ENCODE results near the gene CBR1.
"Not testable (repeated sequence)": the region's sequence is repeated elsewhere in the genome, so short reads cannot be mapped to it uniquely, and the experiment has no call there.

CBR1 gene

DNA sequence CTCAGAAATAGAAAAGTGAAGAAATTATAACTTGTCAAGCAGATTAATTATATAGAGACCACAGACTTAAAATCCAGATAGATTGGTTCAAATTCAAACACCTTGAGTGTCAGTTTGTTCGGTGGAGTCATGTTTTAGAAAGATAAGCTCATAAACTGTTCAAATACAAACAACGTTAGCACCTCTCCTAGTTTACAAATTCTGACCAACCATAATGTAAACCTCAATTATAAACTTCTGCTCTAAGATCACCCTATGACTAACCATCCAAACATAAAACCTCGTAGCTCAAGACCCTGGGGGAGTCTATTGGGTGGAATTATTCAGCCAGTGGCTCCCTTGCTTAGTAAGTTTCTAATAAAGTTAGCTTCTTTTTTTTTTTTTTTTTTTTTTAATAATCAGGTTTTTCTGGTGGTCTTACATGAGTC lies 12.4 kb downstream of the CBR1 start:
- DNase-seq: no peak

DNA sequence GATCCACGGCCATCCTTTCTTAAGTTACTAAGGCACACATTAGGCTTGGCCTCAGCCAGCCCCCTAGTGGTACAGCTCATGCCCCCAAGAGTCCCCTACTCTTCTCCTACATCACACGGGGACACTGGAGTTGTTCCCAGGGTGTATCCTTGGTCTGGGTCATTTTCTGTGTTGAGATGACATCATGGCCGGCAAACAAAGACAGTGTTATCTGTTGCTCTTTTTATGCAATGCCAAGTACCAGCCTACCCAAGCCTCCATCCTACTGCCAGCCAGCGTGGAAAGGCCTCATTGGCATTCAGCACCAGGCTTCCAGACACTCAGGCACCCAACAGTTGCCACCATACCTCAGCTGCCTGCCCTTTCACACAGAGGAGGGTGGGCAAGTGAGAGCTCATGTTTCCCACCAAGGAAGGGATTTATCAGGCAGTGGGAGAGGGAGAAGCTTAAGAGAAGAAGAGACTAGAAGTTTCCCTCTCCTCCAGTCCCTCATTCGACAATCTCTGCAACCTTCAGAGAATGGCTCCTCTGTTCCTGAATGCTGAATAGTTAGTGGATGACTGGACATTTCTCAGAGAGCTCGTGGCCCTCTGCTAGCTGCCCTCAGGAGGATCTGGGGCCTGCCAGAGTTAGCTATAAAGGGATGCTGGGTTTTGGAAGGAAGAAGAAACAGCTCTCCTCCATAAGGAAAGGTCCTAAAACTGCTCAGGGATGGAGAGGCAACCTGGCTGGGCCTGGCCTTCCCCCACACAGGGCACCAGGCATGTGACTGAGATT lies 17.7 kb downstream of the CBR1 start:
- DNase-seq: no peak

DNA sequence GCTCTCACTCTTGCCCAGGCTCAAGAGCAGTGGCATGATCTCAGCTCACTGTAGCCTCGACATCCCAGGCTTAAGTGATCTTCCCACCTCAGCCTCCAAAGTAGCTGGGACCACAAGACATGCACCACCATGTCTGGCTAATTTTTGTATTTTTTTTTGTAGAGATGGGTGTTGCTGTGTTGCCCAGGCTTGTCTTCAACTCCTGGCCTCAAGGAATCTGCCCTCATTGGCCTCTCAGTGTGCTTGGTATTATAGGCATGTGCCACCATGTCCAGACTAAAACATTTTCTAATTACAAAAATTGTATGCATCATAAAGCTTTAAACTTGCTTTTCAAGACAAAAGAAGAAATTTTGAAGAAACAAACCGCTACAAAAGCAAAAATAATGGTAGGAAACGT lies 20.1 kb downstream of the CBR1 start:
- no peak for DNase-seq

GRCh38 chr21:36092681-36093080 lies 22.9 kb downstream of the CBR1 start:
- DNase-seq: no peak

DNA sequence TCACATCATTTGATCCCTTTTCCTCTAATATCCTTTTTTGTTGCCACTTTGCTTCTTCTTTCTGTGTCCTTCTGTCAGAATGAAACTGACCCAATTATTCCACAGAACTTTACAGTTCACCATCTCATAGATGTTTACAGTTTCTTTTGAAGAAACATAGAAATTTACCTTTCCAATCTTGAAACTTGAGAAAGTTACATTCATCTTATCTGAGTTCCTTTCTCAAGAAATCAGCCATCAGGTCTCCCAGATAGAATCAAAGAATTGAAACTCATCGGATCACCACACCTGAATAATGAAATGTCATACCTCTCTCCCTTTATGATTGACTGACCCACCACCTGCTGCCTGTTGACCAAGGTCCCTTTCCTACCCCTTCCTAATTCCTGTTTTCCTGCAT lies 23.7 kb downstream of the CBR1 start:
- DNase-seq: no peak

- no peak for DNase-seq
These were observed 26.8 kb downstream of the CBR1 start for GRCh38 chr21:36096398-36097290.

GRCh38 chr21:36097427-36098181 lies 27.8 kb downstream of the CBR1 start:
- DNase-seq: no peak

- no peak for DNase-seq
These were observed 28.3 kb downstream of the CBR1 start for GRCh38 chr21:36098182-36098532.

DNA sequence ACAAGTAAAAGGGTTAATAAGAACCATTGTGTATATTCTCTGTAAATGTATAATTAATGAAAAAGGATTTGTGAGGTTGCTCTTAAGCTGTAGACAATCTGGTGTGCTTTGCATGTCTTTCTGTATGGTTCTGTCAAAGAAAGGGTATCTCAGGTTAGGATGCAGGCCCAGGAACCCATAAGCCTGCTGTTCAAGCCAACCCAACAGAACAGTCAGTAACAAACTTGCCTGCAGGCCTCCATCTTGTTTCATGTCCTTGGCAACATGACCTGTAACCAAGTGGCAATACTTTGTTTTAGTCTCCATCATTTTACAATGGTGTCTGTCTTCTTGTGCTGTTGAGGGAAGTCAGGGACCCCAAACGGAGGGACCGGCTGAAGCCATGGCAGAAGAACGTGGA lies 29.2 kb downstream of the CBR1 start:
- DNase-seq: no peak

DNA sequence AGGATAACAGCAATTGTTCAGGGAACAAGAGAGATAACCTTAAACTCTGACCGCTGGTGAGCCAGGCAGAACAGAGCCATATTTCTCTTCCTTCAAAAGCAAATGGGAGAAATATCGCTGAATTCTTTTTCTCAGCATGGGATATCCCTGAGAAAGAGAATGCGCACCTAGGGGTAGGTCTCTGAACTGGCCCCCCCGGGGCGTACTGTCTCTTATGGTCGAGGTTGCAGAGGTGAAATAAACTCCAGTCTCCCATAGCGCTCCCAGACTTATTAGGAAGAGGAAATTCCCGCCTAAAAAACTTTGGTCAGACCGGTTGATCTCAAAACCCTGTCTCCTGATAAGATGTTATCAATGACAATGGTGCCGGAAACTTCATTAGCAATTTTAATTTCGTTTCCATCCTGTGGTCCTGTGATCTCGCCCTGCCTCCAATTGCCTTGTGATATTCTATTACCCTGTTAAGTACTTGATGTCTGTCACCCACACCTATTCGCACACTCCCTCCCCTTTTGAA lies 29.9 kb downstream of the CBR1 start:
- DNase-seq: not testable (repeated sequence)

GRCh38 chr21:36100971-36101641 lies 31.3 kb downstream of the CBR1 start:
- DNase-seq: no peak

DNA sequence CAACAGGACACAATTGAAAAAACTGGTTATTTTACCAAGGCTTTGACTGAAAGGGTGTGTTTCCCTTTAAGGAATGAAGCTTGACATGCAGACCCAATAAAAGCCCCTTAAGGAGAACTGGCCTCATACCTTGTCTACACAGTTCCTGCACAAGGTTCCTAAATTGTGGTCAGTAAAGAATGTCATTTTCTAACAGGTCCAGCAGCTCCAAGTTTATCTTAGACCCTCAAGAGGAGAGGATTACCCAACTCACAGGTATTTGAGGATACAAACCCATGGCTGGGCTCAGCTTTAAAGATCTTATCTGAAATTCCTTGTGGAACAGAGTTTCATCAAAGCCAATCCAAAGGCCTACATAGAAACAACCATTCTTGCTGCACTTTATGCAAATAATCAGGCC lies 33.6 kb downstream of the CBR1 start:
- no peak for DNase-seq

- peak; percentile 83 for DNase-seq
These were observed 34.8 kb downstream of the CBR1 start for GRCh38 chr21:36104317-36105300.

DNA sequence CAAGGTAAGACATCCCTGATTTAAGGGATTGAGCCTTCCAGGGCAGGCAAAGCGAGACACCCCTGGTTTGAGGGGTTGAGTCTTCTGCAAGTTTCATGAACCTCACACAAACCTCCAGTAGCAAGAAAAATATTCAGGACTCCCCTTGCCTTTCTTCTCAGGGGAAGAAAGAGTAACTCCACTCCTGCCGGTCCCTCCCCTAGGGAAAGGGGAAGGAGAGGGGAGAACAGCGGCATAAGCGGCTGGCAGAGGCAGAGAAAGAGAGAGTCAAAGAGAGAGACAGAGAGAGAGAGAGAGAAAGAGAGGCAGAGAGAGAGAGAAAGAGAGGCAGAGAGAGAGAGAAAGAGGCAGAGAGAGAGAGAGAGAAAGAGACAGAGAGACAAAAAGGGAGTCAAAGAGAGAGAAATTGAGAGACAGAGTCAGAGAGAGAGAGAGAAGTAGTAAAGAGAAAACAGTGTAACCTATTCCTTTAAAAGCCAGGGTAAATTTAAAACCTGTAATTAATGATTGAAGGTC lies 35.6 kb downstream of the CBR1 start:
- DNase-seq: no peak

- no peak for DNase-seq
These were observed 40.0 kb downstream of the CBR1 start for GRCh38 chr21:36109868-36110267.

GRCh38 chr21:36111238-36111637 lies 41.4 kb downstream of the CBR1 start:
- DNase-seq: no peak

GRCh38 chr21:36113647-36114428 lies 44.0 kb downstream of the CBR1 start:
- DNase-seq: peak; percentile 74

DNA sequence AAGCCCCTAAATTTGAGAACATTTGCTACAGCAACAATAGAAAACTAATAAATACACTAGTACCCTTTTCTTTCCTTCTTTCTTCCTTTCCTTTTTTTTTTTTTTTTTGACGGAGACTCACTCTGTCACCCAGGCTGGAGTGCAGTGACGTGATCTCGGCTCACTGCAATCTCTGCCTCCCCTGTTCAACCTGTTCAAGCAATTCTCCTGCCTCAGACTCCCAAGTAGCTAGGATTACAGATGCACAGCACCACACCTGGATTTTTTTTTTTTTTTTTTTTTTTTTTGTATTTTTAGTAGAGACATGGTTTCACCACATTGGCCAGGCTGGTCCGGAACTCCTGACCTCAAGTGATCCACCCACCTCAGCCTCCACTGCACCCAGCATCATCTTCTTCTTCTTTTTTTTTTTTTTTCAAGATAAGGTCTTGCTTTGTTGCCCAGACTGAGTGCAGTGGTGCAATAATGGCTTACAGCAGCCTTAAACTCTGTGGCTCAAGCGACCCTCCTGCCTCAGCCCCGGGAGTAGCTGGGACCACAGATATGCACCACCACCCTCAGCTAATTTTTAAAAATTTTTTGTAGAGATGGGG lies 45.4 kb downstream of the CBR1 start:
- DNase-seq: no peak

GRCh38 chr21:36117286-36117741 lies 47.5 kb downstream of the CBR1 start:
- DNase-seq: no peak
